Left ventricle myocardium inferior (tissue), 1 donor: ENCODE results near the gene SASH1. TPM values are rescaled to one million over a fixed set of nuclear protein-coding genes. Genes with fewer than 3 reads are reported as not detected.
A peak's percentile ranks its signal among the peaks of the same experiment; 100 is the strongest.

Experiments used
- DNase-seq: peaks from one replicate; pipeline ENCODE4 v3.0.0-alpha.2; 2020
- H3K27ac ChIP-seq: fragments of 200-600 bp; replicated peaks from 2 replicates; pipeline ENCODE4 v1.8.0; 2021
- H3K27me3 ChIP-seq: fragments of 200-600 bp; 2 replicates; pipeline ENCODE4 v1.8.0; 2021; ENCODE audit warnings: low read depth
- H3K36me3 ChIP-seq: fragments of 200-600 bp; 2 replicates; pipeline ENCODE4 v1.8.0; 2021
- H3K4me1 ChIP-seq: fragments of 200-600 bp; 2 replicates; pipeline ENCODE4 v1.8.0; 2021
- H3K4me3 ChIP-seq: fragments of 200-600 bp; 2 replicates; pipeline ENCODE4 v1.8.0; 2021; ENCODE audit warnings: mild to moderate bottlenecking, moderate library complexity
- H3K9me3 ChIP-seq: fragments of 200-600 bp; replicated peaks from 2 replicates; pipeline ENCODE4 v1.8.0; 2021
- CTCF ChIP-seq: fragments of 200-600 bp; IDR thresholded peaks from 2 replicates; pipeline ENCODE4 v1.8.0; 2021; ENCODE audit warnings: antibody characterized with exemption, mild to moderate bottlenecking, borderline replicate concordance
- intact Hi-C: fragments of 100-400 bp; cut with micrococcal nuclease; formaldehyde crosslinking; loops from one replicate; pipeline ENCODE4 v1.11.0; 2022
- total RNA-seq: library from RNA; stranded (reverse); fragmentation: NEBNext Ultra II Directional; extraction: Animal tissue kit (Norgen Biotek cat#: 25700); gene quantifications from one replicate; pipeline ENCODE4 v1.2.1, GENCODE V29; 2021
- donor health status: DM: no; HTN: yes; CAD: no; lungs with severe emphysema.

Gene SASH1
- total RNA-seq, 1 donor from 2014 or later: 22.5 TPM

GRCh38 chr6:148455225-148455624 is 112.6 kb downstream of the SASH1 start:
- H3K27ac ChIP-seq: peak overlapping the region; percentile 7
- no peak overlapping the region for H3K4me3 ChIP-seq
- intact Hi-C loops: no loop called here
- H3K27me3 ChIP-seq: no peaks in the 10 kb centered on the region
- TF ChIP-seq CTCF: no peak
- H3K4me1 ChIP-seq: peaks cover 58% of the 10 kb centered on the region
- no peaks in the 10 kb centered on the region for H3K9me3 ChIP-seq
- DNase-seq: no peak
- peaks cover 6% of the 10 kb centered on the region for H3K36me3 ChIP-seq

DNA sequence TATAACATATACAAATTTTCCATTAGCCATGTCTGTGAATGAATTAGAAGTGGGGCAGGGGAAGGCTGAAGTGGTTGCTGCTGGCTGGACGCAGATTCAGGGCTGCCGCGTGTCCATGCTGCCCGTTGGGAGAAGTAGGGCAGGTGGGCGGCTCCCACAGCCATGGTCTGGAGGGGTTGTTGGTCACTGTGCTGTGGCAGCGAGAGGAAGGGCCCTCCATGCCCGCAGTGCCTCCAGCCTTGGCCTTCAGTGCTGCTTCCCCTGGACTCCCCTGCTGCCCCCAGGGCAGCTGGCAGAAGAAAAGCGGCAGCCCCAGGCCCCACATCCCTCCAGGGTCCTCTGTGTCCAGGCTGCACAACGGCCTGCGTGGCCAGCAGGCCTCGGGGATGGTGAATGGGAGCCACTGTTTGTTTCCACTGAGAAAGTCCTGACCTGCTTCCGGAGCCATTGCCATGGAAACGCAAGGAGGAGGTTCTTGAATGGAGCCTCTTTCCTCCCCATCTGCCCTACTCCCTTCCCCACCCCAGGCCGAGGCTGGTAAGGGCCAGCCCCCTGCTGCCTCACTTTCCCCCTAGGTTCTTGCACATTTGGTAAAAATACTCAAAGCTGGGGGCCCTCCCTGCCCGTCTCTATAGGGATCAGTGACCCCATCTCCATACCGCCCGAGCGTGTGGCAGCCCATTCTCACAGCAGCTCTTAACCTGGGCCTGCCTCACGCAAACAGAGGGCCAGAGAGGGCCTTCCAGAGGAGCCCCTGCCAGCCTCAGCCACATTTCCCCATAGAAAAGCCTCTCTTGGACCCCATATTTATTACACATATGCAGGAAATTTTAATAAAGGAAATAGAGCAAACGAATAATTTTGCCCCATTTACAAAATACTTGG is 113.3 kb downstream of the SASH1 start:
- Histone ChIP-seq H3K4me3 (no peak overlapping the region), H3K27ac (peak overlapping the region; percentile 7), H3K9me3 (no peaks in the 10 kb centered on the region), H3K4me1 (peaks cover 60% of the 10 kb centered on the region), H3K27me3 (no peaks in the 10 kb centered on the region), H3K36me3 (peaks cover 6% of the 10 kb centered on the region)
- TF ChIP-seq CTCF: no peak
- intact Hi-C loops: no loop called here
- DNase-seq: no peak

GRCh38 chr6:148457137-148457842 is 114.7 kb downstream of the SASH1 start:
- H3K4me1 ChIP-seq: peaks cover 60% of the 10 kb centered on the region
- intact Hi-C loops: no loop called here
- H3K9me3 ChIP-seq: no peaks in the 10 kb centered on the region
- peaks cover 6% of the 10 kb centered on the region for H3K36me3 ChIP-seq
- DNase-seq: no peak
- no peaks in the 10 kb centered on the region for H3K27me3 ChIP-seq
- no peak overlapping the region for H3K27ac ChIP-seq
- H3K4me3 ChIP-seq: no peak overlapping the region
- no peak for TF ChIP-seq CTCF

- no peak for TF ChIP-seq CTCF
- intact Hi-C loops: no loop called here
- H3K36me3 ChIP-seq: peaks cover 6% of the 10 kb centered on the region
- no peak overlapping the region for H3K27ac ChIP-seq
- peaks cover 59% of the 10 kb centered on the region for H3K4me1 ChIP-seq
- DNase-seq: no peak
- H3K27me3 ChIP-seq: no peaks in the 10 kb centered on the region
- H3K4me3 ChIP-seq: no peak overlapping the region
- H3K9me3 ChIP-seq: no peaks in the 10 kb centered on the region
Observed at GRCh38 chr6:148457843-148458159, 115.2 kb downstream of the SASH1 start.

GRCh38 chr6:148459238-148459637 is 116.6 kb downstream of the SASH1 start:
- TF ChIP-seq CTCF: no peak
- intact Hi-C loops: no loop called here
- peaks cover 55% of the 10 kb centered on the region for H3K4me1 ChIP-seq
- no peak overlapping the region for H3K4me3 ChIP-seq
- H3K27ac ChIP-seq: no peak overlapping the region
- no peaks in the 10 kb centered on the region for H3K27me3 ChIP-seq
- H3K9me3 ChIP-seq: no peaks in the 10 kb centered on the region
- peaks cover 6% of the 10 kb centered on the region for H3K36me3 ChIP-seq
- no peak for DNase-seq
